ENCODE measurements around the gene SLC6A2.

SLC6A2 gene

DNA sequence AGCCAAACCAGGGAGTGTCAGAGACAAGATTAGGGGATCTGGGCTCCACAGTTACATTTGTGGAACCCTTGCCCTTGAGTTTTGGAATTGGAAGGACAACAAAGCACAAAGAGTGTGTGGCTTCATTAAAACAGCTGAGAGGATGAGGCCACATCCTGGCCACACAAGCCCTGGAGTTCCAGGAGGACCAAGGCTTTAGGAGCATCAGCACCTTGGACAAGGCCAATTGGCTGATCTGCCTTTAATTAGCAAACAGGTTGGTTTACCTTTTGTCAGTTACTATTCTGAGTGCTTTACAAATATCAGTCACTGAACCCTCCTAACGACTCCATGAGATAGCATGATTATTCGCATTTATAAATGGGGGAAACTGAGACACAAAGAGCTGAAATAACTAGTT, 54.7 kb downstream of the SLC6A2 start:
- no peaks in the 10 kb centered on the region for H3K4me1 ChIP-seq (ENCODE audit: control insufficient read depth, insufficient read depth, low read length, poor library complexity, severe bottlenecking)
- WGBS, 2 experiments (ENCODE audit: insufficient coverage in 2 of 2), result 30 to 67% methylated on average over 1 to 2 of the region's 2 CpGs
- H3K9me3 ChIP-seq (ENCODE audit: control insufficient read depth, low read length), result no peaks in the 10 kb centered on the region
- no peak overlapping the region for H3K4me3 ChIP-seq (ENCODE audit: extremely low read depth, insufficient read depth, low read length, poor library complexity, severe bottlenecking)
- no peaks in the 10 kb centered on the region for H3K36me3 ChIP-seq (ENCODE audit: control insufficient read depth, insufficient read depth, low read length)
- no peak overlapping the region for H3K27ac ChIP-seq (ENCODE audit: low read depth, low read length, severe bottlenecking)

DNA sequence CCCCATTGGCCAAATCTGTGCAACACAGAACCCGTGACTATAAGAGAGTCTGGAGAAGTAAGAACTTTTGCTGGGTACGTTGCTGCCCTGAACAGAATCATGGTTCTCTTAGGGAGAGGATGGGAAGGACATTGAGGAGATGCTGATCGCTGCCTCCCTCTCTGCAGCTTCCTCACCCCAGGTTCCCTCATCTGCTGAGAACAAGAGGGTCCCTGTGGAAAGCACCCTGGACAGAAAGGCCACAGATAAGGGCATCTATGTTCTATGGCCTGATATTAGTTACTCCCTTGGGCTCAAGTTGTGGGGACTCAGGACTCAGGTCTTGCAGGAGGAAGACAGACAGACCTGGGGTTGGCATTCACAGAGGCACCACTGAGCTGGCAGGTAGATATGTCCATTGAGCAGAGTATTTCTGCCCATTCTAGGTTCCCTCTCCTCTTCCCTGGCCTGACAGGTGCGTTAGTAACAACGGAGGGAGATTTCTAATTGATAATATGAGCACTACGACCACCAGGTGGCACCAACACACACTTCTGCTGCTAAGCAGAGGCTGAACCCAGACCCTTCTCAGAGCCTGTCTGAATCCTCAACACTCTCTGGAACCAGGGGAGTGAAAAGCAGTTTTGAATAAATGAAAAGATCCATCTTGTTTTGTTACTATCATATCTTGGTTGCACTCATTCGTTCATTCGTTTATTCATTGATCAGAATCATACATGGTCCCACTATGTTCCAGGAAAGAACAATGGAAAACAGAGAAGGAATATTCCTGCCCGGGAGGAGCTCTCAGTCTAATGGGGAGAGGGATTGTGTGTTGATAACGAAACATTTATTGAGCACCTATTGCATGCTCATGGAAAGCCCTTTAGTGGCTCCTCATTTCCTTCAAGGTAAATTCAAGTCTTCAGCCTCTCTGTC, 56.4 kb downstream of the SLC6A2 start:
- Histone ChIP-seq H3K36me3 (ENCODE audit: control insufficient read depth, insufficient read depth, low read length) (no peaks in the 10 kb centered on the region), H3K4me3 (ENCODE audit: extremely low read depth, insufficient read depth, low read length, poor library complexity, severe bottlenecking) (no peak overlapping the region), H3K27ac (ENCODE audit: low read depth, low read length, severe bottlenecking) (no peak overlapping the region), H3K4me1 (ENCODE audit: control insufficient read depth, insufficient read depth, low read length, poor library complexity, severe bottlenecking) (no peaks in the 10 kb centered on the region), H3K9me3 (ENCODE audit: control insufficient read depth, low read length) (no peaks in the 10 kb centered on the region)
- whole genome bisulfite sequencing, 2 experiments (ENCODE audit: insufficient coverage in 2 of 2), result 0% methylated on average over 1 of the region's 10 CpGs; no CpG with 5 or more reads in 1 of the 2 experiments

GRCh38 chr16:55713103-55713502, 57.3 kb downstream of the SLC6A2 start:
- no peaks in the 10 kb centered on the region for H3K36me3 ChIP-seq (ENCODE audit: control insufficient read depth, insufficient read depth, low read length)
- H3K9me3 ChIP-seq (ENCODE audit: control insufficient read depth, low read length), result no peaks in the 10 kb centered on the region
- H3K27ac ChIP-seq (ENCODE audit: low read depth, low read length, severe bottlenecking), result no peak overlapping the region
- H3K4me3 ChIP-seq (ENCODE audit: extremely low read depth, insufficient read depth, low read length, poor library complexity, severe bottlenecking), result no peak overlapping the region
- no peaks in the 10 kb centered on the region for H3K4me1 ChIP-seq (ENCODE audit: control insufficient read depth, insufficient read depth, low read length, poor library complexity, severe bottlenecking)
- WGBS, 2 experiments (ENCODE audit: insufficient coverage in 2 of 2), result 82 to 100% methylated on average over 1 of the region's 1 CpG

DNA sequence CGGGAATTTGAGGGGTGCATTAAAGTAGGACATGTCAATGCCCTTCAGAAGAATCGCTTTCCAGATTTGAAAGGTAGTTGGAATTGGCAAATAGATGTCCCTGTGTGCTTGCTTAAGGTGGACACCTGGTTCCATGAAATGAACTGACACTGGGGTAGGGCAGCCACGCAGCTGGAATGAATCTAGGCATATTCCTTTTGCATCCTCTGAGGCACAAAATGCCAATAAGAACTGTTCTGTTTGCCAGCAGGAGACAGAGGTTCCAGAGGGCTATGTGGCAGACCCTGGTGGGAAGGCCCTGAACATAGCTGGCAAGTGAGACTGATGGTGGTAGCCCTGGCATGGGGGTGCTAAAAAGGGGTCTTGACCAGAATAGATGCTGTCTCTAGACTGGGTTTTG, 61.5 kb downstream of the SLC6A2 start:
- Histone ChIP-seq H3K27ac (ENCODE audit: low read depth, low read length, severe bottlenecking) (no peak overlapping the region), H3K9me3 (ENCODE audit: control insufficient read depth, low read length) (no peaks in the 10 kb centered on the region), H3K36me3 (ENCODE audit: control insufficient read depth, insufficient read depth, low read length) (no peaks in the 10 kb centered on the region), H3K4me1 (ENCODE audit: control insufficient read depth, insufficient read depth, low read length, poor library complexity, severe bottlenecking) (no peaks in the 10 kb centered on the region), H3K4me3 (ENCODE audit: extremely low read depth, insufficient read depth, low read length, poor library complexity, severe bottlenecking) (no peak overlapping the region)
- 77 to 82% methylated on average over 3 of the region's 3 CpGs for WGBS, 2 experiments (ENCODE audit: insufficient coverage in 2 of 2)

DNA sequence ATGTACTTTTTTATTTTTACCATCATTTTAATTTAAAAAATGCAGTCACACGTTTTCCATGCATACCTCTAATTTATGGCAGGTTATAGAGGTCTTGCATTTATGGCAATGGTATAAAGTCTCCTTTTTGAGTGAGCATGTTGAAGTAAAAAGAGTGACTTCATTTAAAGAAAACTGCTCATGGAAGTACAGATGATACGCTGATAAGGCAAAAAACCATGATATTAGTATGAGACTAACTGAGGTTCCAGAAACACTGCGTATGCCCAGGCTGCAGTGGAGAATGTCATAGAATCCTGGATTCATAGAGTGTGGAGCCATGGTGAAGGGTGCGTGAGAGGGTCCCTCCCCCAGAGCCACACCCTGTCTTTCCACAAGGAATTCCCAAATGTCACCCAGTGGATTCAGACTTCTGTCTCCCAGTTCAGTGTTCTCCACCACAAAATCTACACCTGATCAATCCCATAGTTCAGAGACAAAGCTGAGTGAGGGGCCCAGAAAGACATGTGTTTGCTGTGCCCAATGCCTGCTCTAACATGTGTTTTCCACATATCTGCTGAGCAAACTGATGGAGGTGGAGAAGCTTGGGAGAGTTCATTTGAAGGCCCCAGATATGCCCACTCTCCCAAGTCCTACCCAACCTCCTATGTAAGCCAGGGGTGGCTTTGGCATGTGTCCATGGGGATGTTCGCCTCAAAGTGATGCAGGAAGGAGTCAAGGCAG, 69.4 kb downstream of the SLC6A2 start:
- Histone ChIP-seq H3K36me3 (ENCODE audit: control insufficient read depth, insufficient read depth, low read length) (no peaks in the 10 kb centered on the region), H3K4me1 (ENCODE audit: control insufficient read depth, insufficient read depth, low read length, poor library complexity, severe bottlenecking) (no peaks in the 10 kb centered on the region), H3K27ac (ENCODE audit: low read depth, low read length, severe bottlenecking) (no peak overlapping the region), H3K9me3 (ENCODE audit: control insufficient read depth, low read length) (no peaks in the 10 kb centered on the region), H3K4me3 (ENCODE audit: extremely low read depth, insufficient read depth, low read length, poor library complexity, severe bottlenecking) (no peak overlapping the region)
- 68% methylated on average over 2 of the region's 5 CpGs; no CpG with 5 or more reads in 1 of the 2 experiments for WGBS, 2 experiments (ENCODE audit: insufficient coverage in 2 of 2)

- 93 to 96% methylated on average over 2 to 3 of the region's 6 CpGs for WGBS, 2 experiments (ENCODE audit: insufficient coverage in 2 of 2)
- no peaks in the 10 kb centered on the region for H3K36me3 ChIP-seq (ENCODE audit: control insufficient read depth, insufficient read depth, low read length)
- no peak overlapping the region for H3K4me3 ChIP-seq (ENCODE audit: extremely low read depth, insufficient read depth, low read length, poor library complexity, severe bottlenecking)
- no peak overlapping the region for H3K27ac ChIP-seq (ENCODE audit: low read depth, low read length, severe bottlenecking)
- no peaks in the 10 kb centered on the region for H3K4me1 ChIP-seq (ENCODE audit: control insufficient read depth, insufficient read depth, low read length, poor library complexity, severe bottlenecking)
- H3K9me3 ChIP-seq (ENCODE audit: control insufficient read depth, low read length), result no peaks in the 10 kb centered on the region
These were observed 73.0 kb downstream of the SLC6A2 start for GRCh38 chr16:55728797-55729196.

DNA sequence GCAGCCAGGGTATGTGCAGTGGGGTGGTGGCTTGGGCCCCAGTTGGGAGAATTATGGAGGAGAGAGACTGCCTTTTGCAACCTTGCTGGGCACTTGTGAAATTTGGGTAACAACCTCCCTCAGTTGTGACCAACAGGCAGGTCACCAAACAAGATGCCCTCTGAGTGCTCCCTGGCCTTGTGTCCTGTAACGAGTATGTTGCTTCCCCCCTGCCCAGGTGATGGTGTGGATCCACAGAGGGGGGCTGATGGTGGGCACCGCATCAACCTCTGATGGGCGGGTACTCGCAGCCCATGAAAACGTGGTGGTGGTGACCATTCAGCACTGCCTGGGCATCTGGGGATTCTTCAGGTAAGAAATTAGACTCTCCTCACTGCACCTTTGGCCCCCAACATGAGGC, 74.3 kb downstream of the SLC6A2 start:
- Histone ChIP-seq H3K27ac (ENCODE audit: low read depth, low read length, severe bottlenecking) (no peak overlapping the region), H3K4me3 (ENCODE audit: extremely low read depth, insufficient read depth, low read length, poor library complexity, severe bottlenecking) (no peak overlapping the region), H3K9me3 (ENCODE audit: control insufficient read depth, low read length) (no peaks in the 10 kb centered on the region), H3K4me1 (ENCODE audit: control insufficient read depth, insufficient read depth, low read length, poor library complexity, severe bottlenecking) (peaks cover 3% of the 10 kb centered on the region), H3K36me3 (ENCODE audit: control insufficient read depth, insufficient read depth, low read length) (no peaks in the 10 kb centered on the region)
- WGBS, 2 experiments (ENCODE audit: insufficient coverage in 2 of 2), result 78 to 81% methylated on average over 5 of the region's 5 CpGs

DNA sequence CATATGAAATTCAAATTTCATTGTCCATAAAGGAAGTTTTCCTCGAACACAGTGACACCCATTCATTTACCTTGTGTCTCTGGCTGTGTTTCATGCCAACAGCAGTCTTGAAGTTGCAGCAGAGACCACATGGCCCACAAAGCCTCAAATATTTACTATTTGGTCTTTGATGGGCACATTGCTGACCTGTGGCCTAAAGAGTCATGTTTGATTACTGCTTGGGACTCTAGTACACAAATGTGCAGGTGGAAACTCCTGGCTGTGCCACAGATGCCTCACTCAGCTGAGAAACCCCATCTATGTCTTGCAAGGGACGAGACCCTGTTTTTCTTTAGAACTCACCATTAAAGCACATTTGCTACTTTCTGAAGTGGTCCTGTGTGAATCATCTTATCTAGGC, 76.7 kb downstream of the SLC6A2 start:
- Histone ChIP-seq H3K4me3 (ENCODE audit: extremely low read depth, insufficient read depth, low read length, poor library complexity, severe bottlenecking) (no peak overlapping the region), H3K4me1 (ENCODE audit: control insufficient read depth, insufficient read depth, low read length, poor library complexity, severe bottlenecking) (peaks cover 7% of the 10 kb centered on the region), H3K36me3 (ENCODE audit: control insufficient read depth, insufficient read depth, low read length) (no peaks in the 10 kb centered on the region), H3K9me3 (ENCODE audit: control insufficient read depth, low read length) (peaks cover 3% of the 10 kb centered on the region), H3K27ac (ENCODE audit: low read depth, low read length, severe bottlenecking) (no peak overlapping the region)
- WGBS, 2 experiments (ENCODE audit: insufficient coverage in 2 of 2), result 92 to 100% methylated on average over 1 to 2 of the region's 2 CpGs

- H3K36me3 ChIP-seq (ENCODE audit: control insufficient read depth, insufficient read depth, low read length), result no peaks in the 10 kb centered on the region
- H3K27ac ChIP-seq (ENCODE audit: low read depth, low read length, severe bottlenecking), result no peak overlapping the region
- 83 to 90% methylated on average over 1 to 2 of the region's 2 CpGs for WGBS, 2 experiments (ENCODE audit: insufficient coverage in 2 of 2)
These were observed 78.9 kb downstream of the SLC6A2 start for GRCh38 chr16:55734665-55735064.

DNA sequence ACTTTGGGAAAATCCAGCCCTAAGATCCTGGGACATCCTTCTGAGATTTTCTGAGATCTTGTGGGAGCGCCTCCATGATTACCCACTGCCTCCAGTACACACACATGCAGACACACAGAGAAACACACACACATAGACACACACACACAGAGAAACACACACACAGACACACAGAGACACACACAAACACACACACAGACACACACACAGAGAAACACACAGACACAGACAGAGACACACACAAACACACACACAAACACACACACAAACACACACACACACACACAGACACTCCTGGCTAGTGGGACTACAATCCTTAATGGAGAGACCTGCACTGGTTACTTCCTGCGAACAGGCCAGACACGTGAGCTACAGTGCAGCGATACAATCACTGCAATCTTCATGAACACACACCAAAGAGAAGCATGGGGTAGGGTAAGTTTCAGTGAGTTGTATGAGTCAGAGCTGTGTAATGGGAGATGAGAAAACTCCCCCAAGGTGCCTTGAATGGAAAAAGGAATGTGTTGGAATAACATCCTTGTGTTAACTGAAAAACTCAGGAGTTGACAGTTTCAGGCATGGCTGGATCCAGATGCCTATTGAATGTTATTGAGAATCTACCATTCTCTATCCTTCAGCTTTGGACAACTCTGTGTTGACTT, 79.5 kb downstream of the SLC6A2 start:
- Histone ChIP-seq H3K4me3 (ENCODE audit: extremely low read depth, insufficient read depth, low read length, poor library complexity, severe bottlenecking) (no peak overlapping the region), H3K27ac (ENCODE audit: low read depth, low read length, severe bottlenecking) (no peak overlapping the region), H3K36me3 (ENCODE audit: control insufficient read depth, insufficient read depth, low read length) (no peaks in the 10 kb centered on the region), H3K4me1 (ENCODE audit: control insufficient read depth, insufficient read depth, low read length, poor library complexity, severe bottlenecking) (peaks cover 7% of the 10 kb centered on the region), H3K9me3 (ENCODE audit: control insufficient read depth, low read length) (peaks cover 3% of the 10 kb centered on the region)
- 80 to 100% methylated on average over 1 to 2 of the region's 4 CpGs for WGBS, 2 experiments (ENCODE audit: insufficient coverage in 2 of 2)

More at GRCh38 chr16:55734665-55735064, 78.9 kb downstream of the SLC6A2 start:
- peaks cover 3% of the 10 kb centered on the region for H3K9me3 ChIP-seq (ENCODE audit: control insufficient read depth, low read length)
- H3K4me1 ChIP-seq (ENCODE audit: control insufficient read depth, insufficient read depth, low read length, poor library complexity, severe bottlenecking), result peaks cover 7% of the 10 kb centered on the region
- H3K4me3 ChIP-seq (ENCODE audit: extremely low read depth, insufficient read depth, low read length, poor library complexity, severe bottlenecking), result no peak overlapping the region
